Measurements from ENCODE around the gene STX18.

STX18 gene

GRCh38 chr4:4391866-4392265 is 150.0 kb downstream of the STX18 start:
- no CpG with 5 or more reads among the region's 4 CpGs for WGBS (ENCODE audit: insufficient coverage, insufficient read length)
- no peaks in the 10 kb centered on the region for H3K27me3 ChIP-seq (ENCODE audit: control insufficient read depth, insufficient read depth, low read length)

DNA sequence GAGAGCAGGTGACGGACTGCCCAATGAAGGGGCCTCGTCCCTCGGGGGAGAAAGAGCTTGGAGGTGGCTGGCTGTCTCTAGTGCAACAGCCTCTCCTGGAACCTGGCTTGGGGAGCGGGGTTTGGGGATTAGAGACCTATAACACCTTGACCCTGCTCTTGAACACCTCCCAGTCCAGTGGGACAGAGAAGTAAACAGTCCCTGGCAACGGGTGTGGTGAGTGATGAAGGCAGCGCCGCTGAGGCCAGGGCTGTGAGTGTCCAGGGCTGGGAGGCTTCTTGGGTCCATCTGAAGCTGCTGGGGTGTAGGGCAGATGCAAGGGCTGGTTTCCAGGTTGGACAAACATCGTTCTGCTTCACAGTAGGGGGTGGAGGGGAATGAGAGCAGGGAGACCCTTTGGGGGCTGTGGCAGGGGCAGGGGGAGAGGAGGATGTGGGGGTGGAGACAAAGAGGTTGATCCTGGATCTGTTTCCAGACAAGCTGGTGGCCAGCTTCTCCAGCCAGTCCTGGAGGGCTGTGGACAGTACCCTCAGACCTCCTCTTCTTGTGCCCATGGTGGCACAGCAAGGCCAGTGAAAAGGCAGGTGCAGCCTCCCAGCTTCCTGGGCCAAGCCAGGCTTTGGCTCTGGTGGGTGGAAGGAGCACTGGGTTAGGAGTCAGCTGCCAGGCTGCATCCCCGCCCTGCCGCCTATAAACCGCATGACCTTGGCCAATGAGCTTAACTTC is 151.2 kb downstream of the STX18 start:
- Histone ChIP-seq H3K27me3 (ENCODE audit: control insufficient read depth, insufficient read depth, low read length) (peaks cover 3% of the 10 kb centered on the region; the same call in 1 of the 2 replicates), H3K4me1 (ENCODE audit: control insufficient read depth, insufficient read depth, low read length) (peaks cover 2% of the 10 kb centered on the region; the same call in 1 of the 2 replicates), H3K27ac (ENCODE audit: low read length) (no peak overlapping the region), H3K9me3 (ENCODE audit: control insufficient read depth, insufficient read depth, low read length) (no peaks in the 10 kb centered on the region), H3K36me3 (ENCODE audit: control insufficient read depth, insufficient read depth, low read length) (peaks cover 2% of the 10 kb centered on the region; the same call in 1 of the 2 replicates), H3K4me3 (ENCODE audit: low read length) (no peak overlapping the region)
- DNase-seq (ENCODE audit: low read depth, low spot score): no peak
- no CpG with 5 or more reads among the region's 11 CpGs for WGBS (ENCODE audit: insufficient coverage, insufficient read length)

More at GRCh38 chr4:4391866-4392265, 150.0 kb downstream of the STX18 start:
- H3K36me3 ChIP-seq (ENCODE audit: control insufficient read depth, insufficient read depth, low read length): peaks cover 2% of the 10 kb centered on the region; the same call in 1 of the 2 replicates
- H3K4me3 ChIP-seq (ENCODE audit: low read length): no peak overlapping the region
- H3K27ac ChIP-seq (ENCODE audit: low read length): no peak overlapping the region
- no peak for DNase-seq (ENCODE audit: low read depth, low spot score)
- peaks cover 8% of the 10 kb centered on the region; the same call in 1 of the 2 replicates for H3K4me1 ChIP-seq (ENCODE audit: control insufficient read depth, insufficient read depth, low read length)
- no peaks in the 10 kb centered on the region for H3K9me3 ChIP-seq (ENCODE audit: control insufficient read depth, insufficient read depth, low read length)

- no peaks in the 10 kb centered on the region for H3K9me3 ChIP-seq (ENCODE audit: control insufficient read depth, insufficient read depth, low read length)
- no CpG with 5 or more reads among the region's 7 CpGs for WGBS (ENCODE audit: insufficient coverage, insufficient read length)
- H3K27me3 ChIP-seq (ENCODE audit: control insufficient read depth, insufficient read depth, low read length): peaks cover 7% of the 10 kb centered on the region; the same call in 1 of the 2 replicates
- no peak for DNase-seq (ENCODE audit: low read depth, low spot score)
- H3K4me3 ChIP-seq (ENCODE audit: low read length): no peak overlapping the region
- H3K36me3 ChIP-seq (ENCODE audit: control insufficient read depth, insufficient read depth, low read length): peaks cover 2% of the 10 kb centered on the region; the same call in 1 of the 2 replicates
- peaks cover 5% of the 10 kb centered on the region; the same call in 1 of the 2 replicates for H3K4me1 ChIP-seq (ENCODE audit: control insufficient read depth, insufficient read depth, low read length)
- H3K27ac ChIP-seq (ENCODE audit: low read length): no peak overlapping the region
Measured at GRCh38 chr4:4390046-4390445, 151.8 kb downstream of the STX18 start.

- WGBS (ENCODE audit: insufficient coverage, insufficient read length): no CpG with 5 or more reads among the region's 18 CpGs
- Histone ChIP-seq H3K4me1 (ENCODE audit: control insufficient read depth, insufficient read depth, low read length) (peaks cover 5% of the 10 kb centered on the region; the same call in 1 of the 2 replicates), H3K27me3 (ENCODE audit: control insufficient read depth, insufficient read depth, low read length) (peaks cover 7% of the 10 kb centered on the region; the same call in 1 of the 2 replicates), H3K27ac (ENCODE audit: low read length) (no peak overlapping the region), H3K9me3 (ENCODE audit: control insufficient read depth, insufficient read depth, low read length) (no peaks in the 10 kb centered on the region), H3K4me3 (ENCODE audit: low read length) (no peak overlapping the region; the same call in 1 of the 2 replicates), H3K36me3 (ENCODE audit: control insufficient read depth, insufficient read depth, low read length) (peaks cover 2% of the 10 kb centered on the region; the same call in 1 of the 2 replicates)
- no peak for DNase-seq (ENCODE audit: low read depth, low spot score)
Measured at GRCh38 chr4:4388836-4389575, 152.8 kb downstream of the STX18 start.

DNA sequence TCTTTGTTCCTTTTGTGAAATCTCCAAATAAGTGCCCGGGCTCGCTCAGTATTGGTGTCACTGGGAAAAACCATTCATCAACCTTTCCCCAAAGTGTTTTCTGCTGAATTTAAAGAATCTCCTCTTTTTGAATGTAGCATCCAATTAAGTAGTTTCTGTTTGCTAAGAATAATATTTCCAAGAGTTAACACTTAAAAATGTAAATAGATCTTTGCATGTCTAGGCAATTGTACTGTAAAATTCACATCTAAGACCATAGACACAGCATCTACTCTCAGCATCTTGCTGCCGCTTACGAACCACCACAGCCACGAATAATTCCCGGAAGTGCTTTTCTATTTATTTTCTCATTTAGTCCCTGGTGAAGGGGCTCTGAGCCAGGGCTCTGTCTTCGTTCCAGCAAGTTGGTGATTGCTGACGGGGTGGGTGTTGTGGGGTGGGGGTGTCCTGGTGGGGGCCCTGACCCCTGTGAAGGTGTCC is 153.5 kb downstream of the STX18 start:
- H3K27ac ChIP-seq (ENCODE audit: low read length): no peak overlapping the region
- no CpG with 5 or more reads among the region's 8 CpGs for WGBS (ENCODE audit: insufficient coverage, insufficient read length)
- DNase-seq (ENCODE audit: low read depth, low spot score): no peak
- H3K27me3 ChIP-seq (ENCODE audit: control insufficient read depth, insufficient read depth, low read length): peaks cover 7% of the 10 kb centered on the region; the same call in 1 of the 2 replicates
- H3K9me3 ChIP-seq (ENCODE audit: control insufficient read depth, insufficient read depth, low read length): no peaks in the 10 kb centered on the region
- H3K4me1 ChIP-seq (ENCODE audit: control insufficient read depth, insufficient read depth, low read length): peaks cover 5% of the 10 kb centered on the region; the same call in 1 of the 2 replicates
- peaks cover 2% of the 10 kb centered on the region; the same call in 1 of the 2 replicates for H3K36me3 ChIP-seq (ENCODE audit: control insufficient read depth, insufficient read depth, low read length)
- no peak overlapping the region; the same call in 1 of the 2 replicates for H3K4me3 ChIP-seq (ENCODE audit: low read length)

- peaks cover 7% of the 10 kb centered on the region; the same call in 1 of the 2 replicates for H3K27me3 ChIP-seq (ENCODE audit: control insufficient read depth, insufficient read depth, low read length)
- no peaks in the 10 kb centered on the region for H3K9me3 ChIP-seq (ENCODE audit: control insufficient read depth, insufficient read depth, low read length)
- peaks cover 5% of the 10 kb centered on the region; the same call in 1 of the 2 replicates for H3K4me1 ChIP-seq (ENCODE audit: control insufficient read depth, insufficient read depth, low read length)
- no peak overlapping the region for H3K27ac ChIP-seq (ENCODE audit: low read length)
- no peak for DNase-seq (ENCODE audit: low read depth, low spot score)
- no CpG with 5 or more reads among the region's 62 CpGs for WGBS (ENCODE audit: insufficient coverage, insufficient read length)
- peak overlapping the region; percentile 81 for H3K4me3 ChIP-seq (ENCODE audit: low read length)
- peaks cover 2% of the 10 kb centered on the region; the same call in 1 of the 2 replicates for H3K36me3 ChIP-seq (ENCODE audit: control insufficient read depth, insufficient read depth, low read length)
Measured at GRCh38 chr4:4387531-4388310, 154.1 kb downstream of the STX18 start.

- H3K9me3 ChIP-seq (ENCODE audit: control insufficient read depth, insufficient read depth, low read length): no peaks in the 10 kb centered on the region
- H3K27ac ChIP-seq (ENCODE audit: low read length): no peak within 1 kb of the TSS
- peaks cover under 1% of the 10 kb centered on the region; the same call in 1 of the 2 replicates for H3K36me3 ChIP-seq (ENCODE audit: control insufficient read depth, insufficient read depth, low read length)
- no CpG with 5 or more reads among the region's 87 CpGs for WGBS (ENCODE audit: insufficient coverage, insufficient read length)
- H3K4me3 ChIP-seq (ENCODE audit: low read length): peak within 1 kb of the TSS; percentile 81
- peaks cover 7% of the 10 kb centered on the region; the same call in 1 of the 2 replicates for H3K27me3 ChIP-seq (ENCODE audit: control insufficient read depth, insufficient read depth, low read length)
- no peak for DNase-seq (ENCODE audit: low read depth, low spot score)
- H3K4me1 ChIP-seq (ENCODE audit: control insufficient read depth, insufficient read depth, low read length): peaks cover 5% of the 10 kb centered on the region; the same call in 1 of the 2 replicates
Measured at GRCh38 chr4:4386736-4387392, 155.0 kb downstream of the STX18 start, which contains the start of gene NSG1. TSS of gene NSG1 (plus strand) at chr4:4387102. CDS start at chr4:4387630, 528 bp downstream.

DNA sequence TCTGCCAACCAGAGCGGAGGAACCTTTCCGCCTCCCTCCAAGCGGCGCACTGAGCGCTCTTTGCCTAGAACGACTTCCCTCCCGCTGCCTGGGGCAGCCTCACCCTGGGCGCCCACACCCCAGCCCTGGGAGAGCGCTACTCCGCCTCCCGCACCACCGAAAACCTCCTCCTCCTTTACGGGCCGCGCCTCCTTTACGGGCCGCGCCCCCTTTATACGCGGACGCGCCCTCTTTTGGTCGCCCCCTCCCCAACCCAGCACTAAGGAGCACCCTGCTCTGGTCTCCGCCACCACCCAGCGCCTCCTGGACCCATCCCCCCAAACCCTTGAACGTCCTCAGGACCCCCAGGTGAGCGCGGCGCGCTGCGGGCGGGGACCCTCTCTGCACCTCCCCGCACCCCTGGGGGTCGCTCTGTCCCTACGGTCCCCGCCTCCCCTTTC is 155.5 kb downstream of the STX18 start:
- Histone ChIP-seq H3K4me1 (ENCODE audit: control insufficient read depth, insufficient read depth, low read length) (peaks cover 5% of the 10 kb centered on the region; the same call in 1 of the 2 replicates), H3K27me3 (ENCODE audit: control insufficient read depth, insufficient read depth, low read length) (peaks cover 7% of the 10 kb centered on the region; the same call in 1 of the 2 replicates), H3K4me3 (ENCODE audit: low read length) (peak overlapping the region; percentile 81), H3K27ac (ENCODE audit: low read length) (no peak overlapping the region), H3K36me3 (ENCODE audit: control insufficient read depth, insufficient read depth, low read length) (no peaks in the 10 kb centered on the region; the same call in 1 of the 2 replicates), H3K9me3 (ENCODE audit: control insufficient read depth, insufficient read depth, low read length) (no peaks in the 10 kb centered on the region)
- WGBS (ENCODE audit: insufficient coverage, insufficient read length): no CpG with 5 or more reads among the region's 36 CpGs
- no peak for DNase-seq (ENCODE audit: low read depth, low spot score)

DNA sequence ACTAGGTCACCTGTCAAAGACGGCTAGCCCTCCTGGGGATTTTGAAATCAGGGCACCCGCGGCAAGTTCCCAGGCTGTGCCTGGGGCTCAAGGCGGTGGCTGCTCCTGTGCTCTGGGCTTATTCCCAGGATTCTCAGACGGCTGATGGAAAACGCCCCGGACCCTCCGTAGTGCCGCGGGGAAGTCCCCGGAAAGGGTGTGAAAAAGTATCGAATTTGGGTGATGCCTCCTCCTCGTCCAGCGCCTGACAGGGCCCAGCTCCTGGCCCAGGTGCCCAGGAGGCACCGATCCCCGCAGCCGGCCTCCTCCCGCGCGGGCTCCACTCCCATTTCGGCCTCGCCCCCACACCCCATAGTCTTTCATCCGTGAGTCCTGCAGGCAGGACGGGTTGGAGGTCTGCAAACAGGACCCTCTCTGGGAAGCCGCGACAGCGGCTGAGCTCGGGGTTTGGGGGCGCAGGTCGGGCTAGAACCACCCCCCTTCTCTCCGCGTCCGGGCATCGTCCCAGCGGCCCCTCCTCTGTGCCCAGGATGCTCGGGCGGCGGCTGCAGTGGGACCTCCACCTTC is 156.0 kb downstream of the STX18 start:
- Histone ChIP-seq H3K27me3 (ENCODE audit: control insufficient read depth, insufficient read depth, low read length) (peaks cover 7% of the 10 kb centered on the region; the same call in 1 of the 2 replicates), H3K36me3 (ENCODE audit: control insufficient read depth, insufficient read depth, low read length) (no peaks in the 10 kb centered on the region; the same call in 1 of the 2 replicates), H3K4me3 (ENCODE audit: low read length) (peak overlapping the region; percentile 81; the same call in 1 of the 2 replicates), H3K9me3 (ENCODE audit: control insufficient read depth, insufficient read depth, low read length) (no peaks in the 10 kb centered on the region), H3K27ac (ENCODE audit: low read length) (no peak overlapping the region), H3K4me1 (ENCODE audit: control insufficient read depth, insufficient read depth, low read length) (peaks cover 5% of the 10 kb centered on the region; the same call in 1 of the 2 replicates)
- WGBS (ENCODE audit: insufficient coverage, insufficient read length): no CpG with 5 or more reads among the region's 38 CpGs
- no peak for DNase-seq (ENCODE audit: low read depth, low spot score)
